Activated CD4-positive, alpha-beta memory T cell treated with anti-CD3 and anti-CD28 coated beads for 36 hours (primary cell): ENCODE data around the gene MOK. TPM values are rescaled to one million over a fixed set of nuclear protein-coding genes. Genes with fewer than 3 reads are reported as not detected.

ENCODE experiments used
- CTCF ChIA-PET: fragments of 350-600 bp; sonication (Branson Sonifier 250); formaldehyde crosslinking; loops from one replicate; lab custom pipeline; 2021; ENCODE audit warnings: antibody characterized with exemption, inconsistent platforms; lab: Charles Lee
- POLR2A ChIA-PET: fragments of 350-600 bp; sonication (Branson Sonifier 250); formaldehyde crosslinking; loops from one replicate; lab custom pipeline; 2021; ENCODE audit warnings: antibody characterized with exemption; lab: Charles Lee
- DNase-seq: peaks from one replicate; pipeline ENCODE4 v3.0.0-alpha.2; 2020
- H3K27ac Mint-ChIP-seq: one replicate; pipeline ENCODE4 v1.8.0; 2021; ENCODE audit warnings: mixed read lengths
- H3K27me3 Mint-ChIP-seq: one replicate; pipeline ENCODE4 v1.8.0; 2021; ENCODE audit warnings: mixed read lengths
- H3K36me3 Mint-ChIP-seq: one replicate; pipeline ENCODE4 v1.8.0; 2021; ENCODE audit warnings: mixed read lengths
- H3K4me1 Mint-ChIP-seq: one replicate; pipeline ENCODE4 v1.8.0; 2021; ENCODE audit warnings: low read depth, mixed read lengths
- H3K4me3 Mint-ChIP-seq: one replicate; pipeline ENCODE4 v1.8.0; 2021; ENCODE audit warnings: mild to moderate bottlenecking, mixed read lengths
- H3K9me3 Mint-ChIP-seq: one replicate; pipeline ENCODE4 v1.8.0; 2021; ENCODE audit warnings: mixed read lengths
- intact Hi-C: fragments of 100-400 bp; cut with micrococcal nuclease; formaldehyde crosslinking; loops from one replicate; pipeline ENCODE4 v1.15.1; 2023
- total RNA-seq, 2 experiments: library from RNA; stranded (reverse); gene quantifications; one replicate each; pipeline ENCODE4 v1.2.3, GENCODE V29; 2021

Gene MOK
- total RNA-seq, 2 experiments from 2014 or later: 2.7 TPM

GRCh38 chr14:102320033-102320660 is 15.2 kb upstream of the MOK start:
- Mint-ChIP-seq H3K4me1 (peaks cover 41% of the 10 kb centered on the region), H3K27me3 (no peaks in the 10 kb centered on the region), H3K36me3 (peaks cover 4% of the 10 kb centered on the region), H3K4me3 (peak overlapping the region; percentile 88), H3K27ac (peak overlapping the region; percentile 88), H3K9me3 (no peaks in the 10 kb centered on the region)
- POLR2A ChIA-PET: interaction anchor here (0.6 to 3.1 kb wide), 4 partner anchors 15 to 42 kb away, joined by 3 to 16 read pairs (median 4); partner anchors contain the start of genes CINP, MOK and TECPR2
- intact Hi-C loops: no loop called here
- DNase-seq: peak; percentile 41
- CTCF ChIA-PET: interaction anchor here (0.7 to 1.6 kb wide), 4 partner anchors 15 to 234 kb away, joined by 3 to 4 read pairs (median 3); partner anchors contain the start of gene MOK

- Mint-ChIP-seq H3K9me3 (no peaks in the 10 kb centered on the region), H3K4me3 (peak within 1 kb of the TSS; percentile 95), H3K4me1 (peaks cover 47% of the 10 kb centered on the region), H3K36me3 (peaks cover 4% of the 10 kb centered on the region), H3K27me3 (no peaks in the 10 kb centered on the region), H3K27ac (peak within 1 kb of the TSS; percentile 98)
- CTCF ChIA-PET: no interaction called here
- intact Hi-C loops: loop anchor here (1.0 to 5.0 kb wide), 8 partner anchors 43 to 612 kb away; partner anchors contain the start of genes CINP, DYNC1H1, PPP2R5C and RCOR1
- POLR2A ChIA-PET: interaction anchor here (0.6 to 3.1 kb wide), 5 partner anchors 15 to 43 kb away, joined by 3 to 16 read pairs (median 3); partner anchors contain the start of genes CINP, MOK and TECPR2
- DNase-seq: peak; percentile 96
These were observed 14.5 kb upstream of the MOK start, which contains the start of gene ZNF839 for GRCh38 chr14:102319351-102320032. TSS of gene ZNF839 (plus strand) at chr14:102319746. CDS start at chr14:102319766, 20 bp downstream.

- ChIA-PET POLR2A (interaction anchor here (0.8 to 3.1 kb wide), 3 partner anchors 14 to 44 kb away, joined by 3 to 16 read pairs (median 11); partner anchors contain the start of genes CINP, MOK and TECPR2), CTCF (no interaction called here)
- no peak for DNase-seq
- no peaks in the 10 kb centered on the region for H3K9me3 Mint-ChIP-seq
- no peaks in the 10 kb centered on the region for H3K27me3 Mint-ChIP-seq
- H3K27ac Mint-ChIP-seq: peak overlapping the region; percentile 98
- H3K4me3 Mint-ChIP-seq: peak overlapping the region; percentile 95
- intact Hi-C loops: loop anchor here (1.0 to 5.0 kb wide), 9 partner anchors 43 to 612 kb away; partner anchors contain the start of genes ANKRD9, CINP, DYNC1H1 and PPP2R5C
- peaks cover 50% of the 10 kb centered on the region for H3K4me1 Mint-ChIP-seq
- peaks cover 4% of the 10 kb centered on the region for H3K36me3 Mint-ChIP-seq
These were observed 13.9 kb upstream of the MOK start for GRCh38 chr14:102318781-102319276.

GRCh38 chr14:102317564-102318248 is 12.7 kb upstream of the MOK start:
- POLR2A ChIA-PET: interaction anchor here (1.2 to 1.8 kb wide), 2 partner anchors 13 to 45 kb away, joined by 4 to 11 read pairs; partner anchors contain the start of genes CINP, MOK and TECPR2
- Mint-ChIP-seq H3K4me3 (peak overlapping the region; percentile 87), H3K4me1 (peaks cover 54% of the 10 kb centered on the region), H3K27me3 (no peaks in the 10 kb centered on the region), H3K36me3 (peaks cover 4% of the 10 kb centered on the region), H3K27ac (peak overlapping the region; percentile 87), H3K9me3 (no peaks in the 10 kb centered on the region)
- peak; percentile 72 for DNase-seq
- intact Hi-C loops: loop anchor here (1.0 to 5.0 kb wide), 7 partner anchors 120 to 610 kb away; partner anchors contain the start of genes ANKRD9, PPP2R5C, RCOR1 and WDR20
- CTCF ChIA-PET: interaction anchor here (0.6 to 5.4 kb wide), 15 partner anchors 10 to 611 kb away, joined by 3 to 58 read pairs (median 3); partner anchors contain the start of genes CINP, MOK and TECPR2

GRCh38 chr14:102316743-102317563 is 12.0 kb upstream of the MOK start:
- H3K36me3 Mint-ChIP-seq: peaks cover 4% of the 10 kb centered on the region
- peak; percentile 98 for DNase-seq
- intact Hi-C loops: loop anchor here (1.0 to 5.0 kb wide), 7 partner anchors 12 to 610 kb away; partner anchors contain the start of genes MOK, PPP2R5C and RCOR1
- H3K27ac Mint-ChIP-seq: peak overlapping the region; percentile 87
- peaks cover 54% of the 10 kb centered on the region for H3K4me1 Mint-ChIP-seq
- H3K4me3 Mint-ChIP-seq: peak overlapping the region; percentile 87
- ChIA-PET POLR2A (interaction anchor here (0.6 to 1.2 kb wide), 4 partner anchors 46 to 513 kb away, joined by 3 to 4 read pairs (median 4); partner anchors contain the start of genes ANKRD9, CINP and TECPR2), CTCF (interaction anchor here (0.6 to 5.4 kb wide), 18 partner anchors 9 to 610 kb away, joined by 3 to 58 read pairs (median 3); partner anchors contain the start of genes CINP, MOK and TECPR2)
- no peaks in the 10 kb centered on the region for H3K27me3 Mint-ChIP-seq
- no peaks in the 10 kb centered on the region for H3K9me3 Mint-ChIP-seq

DNA sequence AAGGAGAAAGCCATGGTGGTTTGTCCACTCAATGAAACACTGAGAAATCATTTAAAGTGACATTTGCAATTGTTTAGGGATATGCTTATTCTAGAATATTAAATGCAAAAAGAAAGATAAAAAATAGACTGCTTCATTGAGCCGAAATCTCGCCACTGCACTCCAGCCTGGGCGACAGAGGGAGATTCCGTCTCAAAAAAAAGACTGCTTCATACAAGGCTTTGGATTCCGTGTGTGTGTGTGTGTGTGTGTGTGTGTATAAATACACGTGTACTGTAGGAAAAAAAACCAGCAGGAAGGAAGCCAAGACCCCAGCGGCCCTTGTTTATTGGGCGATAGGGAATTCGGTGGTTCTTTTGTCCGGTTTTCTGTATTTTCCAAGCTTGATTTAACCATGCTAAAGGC is 11.4 kb upstream of the MOK start:
- no peaks in the 10 kb centered on the region for H3K9me3 Mint-ChIP-seq
- POLR2A ChIA-PET: interaction anchor here (0.6 to 0.9 kb wide), 3 partner anchors 193 to 513 kb away, joined by 3 to 4 read pairs (median 4); partner anchors contain the start of gene ANKRD9
- H3K4me3 Mint-ChIP-seq: peak overlapping the region; percentile 87
- peak; percentile 46 for DNase-seq
- H3K4me1 Mint-ChIP-seq: peaks cover 50% of the 10 kb centered on the region
- H3K27ac Mint-ChIP-seq: peak overlapping the region; percentile 87
- peaks cover 4% of the 10 kb centered on the region for H3K36me3 Mint-ChIP-seq
- intact Hi-C loops: loop anchor here (1.0 to 5.0 kb wide), 7 partner anchors 11 to 609 kb away; partner anchors contain the start of genes MOK, PPP2R5C and RCOR1
- CTCF ChIA-PET: interaction anchor here (0.6 to 5.4 kb wide), 14 partner anchors 8 to 610 kb away, joined by 3 to 58 read pairs (median 3); partner anchors contain the start of gene MOK
- no peaks in the 10 kb centered on the region for H3K27me3 Mint-ChIP-seq

DNA sequence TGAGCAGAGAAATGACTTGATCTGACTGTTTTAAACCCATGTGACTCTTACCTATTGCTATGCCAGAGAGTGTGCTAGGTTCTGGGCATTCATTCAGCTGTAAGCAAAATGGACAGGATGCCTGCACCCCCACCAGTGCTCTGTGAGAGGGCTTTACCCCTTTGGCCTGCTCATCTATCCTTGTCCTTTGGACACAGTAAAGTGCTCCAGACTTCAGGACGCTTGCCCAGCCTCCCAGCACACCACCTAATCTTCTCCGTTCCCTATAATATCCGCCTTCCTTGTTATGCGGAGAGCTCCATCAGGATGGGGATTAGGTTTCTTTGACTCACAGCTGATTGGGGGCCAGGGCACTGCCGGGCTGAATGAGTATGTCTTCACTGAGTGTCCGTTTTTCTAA is 10.2 kb upstream of the MOK start:
- Mint-ChIP-seq H3K4me1 (peaks cover 41% of the 10 kb centered on the region), H3K4me3 (peak overlapping the region; percentile 81), H3K27me3 (no peaks in the 10 kb centered on the region), H3K9me3 (no peaks in the 10 kb centered on the region), H3K36me3 (peaks cover 4% of the 10 kb centered on the region), H3K27ac (no peak overlapping the region)
- intact Hi-C loops: loop anchor here (2.0 to 5.0 kb wide), 6 partner anchors 122 to 608 kb away; partner anchors contain the start of genes HSP90AA1, PPP2R5C and RCOR1
- CTCF ChIA-PET: interaction anchor here (0.7 to 5.4 kb wide), 14 partner anchors 11 to 353 kb away, joined by 3 to 58 read pairs (median 6); partner anchors contain the start of gene MOK
- POLR2A ChIA-PET: no interaction called here
- no peak for DNase-seq

DNA sequence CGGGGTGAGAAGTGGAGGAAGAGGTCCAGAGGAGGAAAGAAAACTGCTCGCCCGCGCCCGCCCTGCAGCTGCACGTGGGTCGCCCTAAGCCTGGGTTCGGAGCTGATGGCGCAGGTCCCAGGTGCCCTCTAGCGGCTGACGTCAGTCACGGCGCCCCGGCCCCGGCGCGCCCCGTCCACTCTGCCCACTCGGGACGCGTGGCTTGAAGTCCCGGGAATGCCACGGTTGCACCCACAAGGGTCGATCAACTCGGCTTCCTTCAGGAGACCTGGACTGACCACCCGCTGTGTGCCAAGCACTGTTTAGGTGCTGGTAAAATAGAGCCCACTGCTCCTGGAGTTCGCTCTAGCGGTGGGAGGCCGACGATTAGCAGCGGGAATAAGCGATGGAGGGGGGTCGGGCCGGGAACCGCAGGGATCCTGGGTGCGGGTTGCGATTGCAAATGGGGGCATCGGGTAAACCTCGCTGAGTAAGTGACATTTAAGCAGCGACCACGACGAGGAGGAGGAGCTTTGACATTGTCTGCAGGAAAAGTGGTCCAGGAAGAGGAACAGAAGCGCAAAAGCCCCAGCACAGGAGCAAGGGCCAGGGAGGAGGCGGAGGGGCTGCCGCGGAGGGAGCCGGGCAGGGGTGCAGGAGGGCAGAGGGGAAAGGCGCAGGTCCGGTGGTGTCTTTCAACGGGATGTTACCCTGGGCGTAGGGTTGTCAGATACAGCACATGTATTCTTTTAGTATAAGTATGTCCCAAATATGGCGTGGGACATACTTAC is 9.5 kb upstream of the MOK start:
- peak overlapping the region; percentile 32 for H3K27ac Mint-ChIP-seq
- intact Hi-C loops: loop anchor here (1.0 to 5.0 kb wide), 8 partner anchors 79 to 607 kb away; partner anchors contain the start of genes HSP90AA1, PPP2R5C and RCOR1
- H3K4me1 Mint-ChIP-seq: peaks cover 40% of the 10 kb centered on the region

GRCh38 chr14:102303664-102304063 is 1.3 kb downstream of the MOK start:
- ChIA-PET POLR2A (interaction anchor here (1.5 kb wide), 1 partner anchor 215 kb away, joined by 3 read pairs; no protein-coding TSS in a partner anchor), CTCF (interaction anchor here (0.6 to 4.1 kb wide), 3 partner anchors 12 to 284 kb away, joined by 4 to 58 read pairs (median 5); no protein-coding TSS in a partner anchor)
- Mint-ChIP-seq H3K4me1 (peaks cover 9% of the 10 kb centered on the region), H3K9me3 (no peaks in the 10 kb centered on the region), H3K36me3 (peaks cover 2% of the 10 kb centered on the region), H3K4me3 (no peak overlapping the region), H3K27ac (no peak overlapping the region), H3K27me3 (no peaks in the 10 kb centered on the region)
- DNase-seq: no peak
- intact Hi-C loops: loop anchor here (2.0 kb wide), 1 partner anchor 69 kb away; no protein-coding TSS in a partner anchor

More for the DNA sequence above, 9.5 kb upstream of the MOK start:
- no peaks in the 10 kb centered on the region for H3K27me3 Mint-ChIP-seq
- no peaks in the 10 kb centered on the region for H3K9me3 Mint-ChIP-seq
- DNase-seq: peak; percentile 88
- peak overlapping the region; percentile 81 for H3K4me3 Mint-ChIP-seq
- ChIA-PET CTCF (interaction anchor here (0.5 to 5.4 kb wide), 34 partner anchors 10 to 607 kb away, joined by 3 to 58 read pairs (median 4); partner anchors contain the start of genes MOK and WDR20), POLR2A (interaction anchor here (1.1 kb wide), 1 partner anchor 9 kb away, joined by 7 read pairs; the partner anchor contains the start of gene MOK)
- peaks cover 4% of the 10 kb centered on the region for H3K36me3 Mint-ChIP-seq
